ENCODE measurements around the gene IRF8.

The IRF8 gene

GRCh38 chr16:85878875-85879274, 20.1 kb upstream of the IRF8 start:
- no peak overlapping the region for H3K4me3 ChIP-seq (replicated peaks in 1 of 2; ENCODE audit: low read depth in 2 of 2, low read length in 2 of 2)
- peak; percentile 55 to 81 for DNase-seq (ENCODE audit: low read depth in 2 of 2)
- TF ChIP-seq CTCF (IDR thresholded peaks at IDR 0.05; ENCODE audit: low read depth, low read length): no peak

GRCh38 chr16:85879549-85879948, 19.4 kb upstream of the IRF8 start:
- no peak for TF ChIP-seq CTCF (IDR thresholded peaks at IDR 0.05; ENCODE audit: low read depth, low read length)
- DNase-seq (ENCODE audit: low read depth in 2 of 2): no peak
- H3K4me3 ChIP-seq (replicated peaks in 1 of 2; ENCODE audit: low read depth in 2 of 2, low read length in 2 of 2): no peak overlapping the region

- DNase-seq (ENCODE audit: low read depth in 2 of 2): no peak
- no peak for TF ChIP-seq CTCF (IDR thresholded peaks at IDR 0.05; ENCODE audit: low read depth, low read length)
- no peak overlapping the region for H3K4me3 ChIP-seq (replicated peaks in 1 of 2; ENCODE audit: low read depth in 2 of 2, low read length in 2 of 2)
These were observed 18.8 kb upstream of the IRF8 start for GRCh38 chr16:85879975-85880831.

- TF ChIP-seq CTCF (IDR thresholded peaks at IDR 0.05; ENCODE audit: low read depth, low read length): no peak
These were observed 18.1 kb upstream of the IRF8 start for GRCh38 chr16:85880861-85881260.

GRCh38 chr16:85881436-85881835, 17.5 kb upstream of the IRF8 start:
- no peak for DNase-seq (ENCODE audit: low read depth in 2 of 2)
- TF ChIP-seq CTCF (IDR thresholded peaks at IDR 0.05; ENCODE audit: low read depth, low read length): no peak
- H3K4me3 ChIP-seq (replicated peaks in 1 of 2; ENCODE audit: low read depth in 2 of 2, low read length in 2 of 2): no peak overlapping the region

More at GRCh38 chr16:85880861-85881260, 18.1 kb upstream of the IRF8 start:
- no peak for DNase-seq (ENCODE audit: low read depth in 2 of 2)
- no peak overlapping the region for H3K4me3 ChIP-seq (replicated peaks in 1 of 2; ENCODE audit: low read depth in 2 of 2, low read length in 2 of 2)

- no peak for DNase-seq (ENCODE audit: low read depth in 2 of 2)
These were observed 16.7 kb upstream of the IRF8 start for GRCh38 chr16:85882181-85882810.

More at GRCh38 chr16:85882181-85882810, 16.7 kb upstream of the IRF8 start:
- H3K4me3 ChIP-seq (replicated peaks in 1 of 2; ENCODE audit: low read depth in 2 of 2, low read length in 2 of 2): no peak overlapping the region
- no peak for TF ChIP-seq CTCF (IDR thresholded peaks at IDR 0.05; ENCODE audit: low read depth, low read length)

All from cardiac fibroblast (primary cell).